HG03342 (cell line): Measurements from ENCODE around the gene TENT5C.

ENCODE experiments used
- ATAC-seq: cut with Tn5 transposase; IDR thresholded peaks from one replicate; pipeline ENCODE4 v1.9.1; 2021; ENCODE audit warnings: mild to moderate bottlenecking, moderate library complexity; ENCODE audit not compliant: unreplicated experiment

The TENT5C gene

DNA sequence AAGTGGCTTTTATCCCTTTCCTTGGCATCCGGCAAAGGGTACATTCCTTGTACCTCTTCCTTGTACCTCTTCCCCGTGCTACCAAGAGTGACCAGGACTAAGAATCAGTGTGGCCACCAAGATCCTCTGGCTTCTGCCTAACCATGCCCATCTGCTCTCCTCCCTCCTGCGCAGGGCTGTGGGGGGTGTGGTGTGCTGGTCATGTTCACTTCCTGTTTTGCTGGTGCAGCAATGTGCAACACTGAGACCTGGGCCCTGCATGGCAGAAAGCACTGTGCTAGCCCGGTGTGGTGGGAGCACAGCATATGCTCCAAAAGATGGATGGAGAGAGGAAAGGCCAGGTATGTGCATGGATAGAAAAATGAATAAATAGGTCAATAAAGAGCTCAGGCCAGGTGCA, 33.3 kb upstream of the TENT5C start:
- ATAC-seq, result no peak

- no peak for ATAC-seq
Measured at GRCh38 chr1:117573386-117574023, 32.3 kb upstream of the TENT5C start.

DNA sequence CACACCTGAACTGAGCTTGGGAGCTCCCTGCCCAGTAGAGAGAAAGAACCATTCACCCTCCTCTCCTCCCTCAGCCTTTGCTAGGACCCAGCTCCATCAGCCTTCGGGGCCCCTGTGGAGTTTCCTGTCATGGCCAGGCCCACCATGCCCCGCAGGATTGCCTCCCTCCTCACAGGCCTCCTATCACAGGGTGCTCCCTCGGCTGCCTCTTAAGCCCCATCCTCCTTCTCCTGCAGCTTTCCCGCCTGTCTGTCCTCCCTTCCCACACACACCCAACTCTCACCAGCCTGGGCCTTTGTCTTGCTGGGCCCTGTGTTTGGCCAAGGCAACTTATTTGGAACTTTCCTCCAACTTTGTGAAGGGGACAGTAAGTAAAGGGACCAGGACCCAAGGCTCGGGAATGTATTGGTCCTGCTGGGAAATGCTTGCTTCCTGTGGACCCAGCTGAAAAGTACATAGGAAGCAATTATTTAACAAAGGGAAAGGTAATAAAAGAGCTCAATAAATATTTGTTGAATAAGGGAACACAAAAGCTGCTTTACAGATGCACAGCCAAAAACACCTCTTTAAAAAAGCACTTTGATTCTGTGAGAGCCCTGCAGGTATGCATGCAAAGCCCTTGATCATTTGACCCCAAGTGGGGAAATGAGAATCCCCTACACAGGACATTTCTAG, 31.6 kb upstream of the TENT5C start:
- ATAC-seq, result no peak

- ATAC-seq, result no peak
Measured at GRCh38 chr1:117575586-117576225, 30.1 kb upstream of the TENT5C start.

DNA sequence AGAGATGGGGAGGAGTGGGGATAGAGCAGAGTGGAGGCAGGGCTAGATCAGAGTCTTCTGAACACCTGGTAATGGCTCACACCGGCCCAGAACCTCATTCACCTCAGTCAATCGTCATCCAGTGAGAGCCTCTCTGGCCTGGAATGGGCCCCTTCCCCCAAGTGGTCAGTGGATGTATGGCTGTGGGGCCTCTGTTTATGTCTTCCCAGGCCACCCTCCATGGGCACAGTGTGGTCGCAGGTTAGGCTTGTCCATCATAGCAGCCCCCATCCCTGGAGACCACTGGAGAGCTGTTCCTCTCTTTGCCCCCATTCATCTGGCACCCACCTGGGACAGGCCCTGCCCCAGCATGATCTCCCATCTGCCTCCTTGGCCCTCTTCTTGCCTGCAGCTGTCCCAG, 29.6 kb upstream of the TENT5C start:
- no peak for ATAC-seq

- ATAC-seq, result no peak
Measured at GRCh38 chr1:117577191-117577885, 28.5 kb upstream of the TENT5C start.

- ATAC-seq, result no peak
Measured at GRCh38 chr1:117578466-117578865, 27.4 kb upstream of the TENT5C start.

- ATAC-seq, result no peak
Measured at GRCh38 chr1:117579221-117579906, 26.5 kb upstream of the TENT5C start.

DNA sequence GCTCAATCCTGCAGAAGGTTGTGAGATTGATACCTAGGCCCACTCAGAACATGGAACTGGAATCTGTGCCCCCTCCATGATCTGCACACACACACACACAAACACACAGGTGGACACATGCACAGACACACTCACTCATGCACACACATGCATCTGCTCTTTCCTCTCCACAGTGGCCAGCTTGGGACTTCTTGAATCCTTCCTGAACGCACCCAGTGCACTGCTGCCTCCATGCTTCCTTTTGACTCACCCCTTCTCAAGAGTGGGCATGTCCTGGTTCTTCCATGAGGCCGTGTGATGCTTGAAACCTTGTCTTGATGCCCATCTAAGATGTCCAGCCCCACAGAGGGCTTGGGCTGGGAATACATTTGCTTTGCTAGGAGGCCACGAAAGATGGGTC, 25.4 kb upstream of the TENT5C start:
- ATAC-seq, result no peak

GRCh38 chr1:117580882-117581281, 25.0 kb upstream of the TENT5C start:
- ATAC-seq, result no peak

GRCh38 chr1:117581391-117581943, 24.4 kb upstream of the TENT5C start:
- no peak for ATAC-seq

GRCh38 chr1:117582451-117582850, 23.4 kb upstream of the TENT5C start:
- ATAC-seq, result no peak

- ATAC-seq, result no peak
Measured at GRCh38 chr1:117583247-117583646, 22.6 kb upstream of the TENT5C start.

- ATAC-seq, result no peak
Measured at GRCh38 chr1:117584181-117584580, 21.7 kb upstream of the TENT5C start.

DNA sequence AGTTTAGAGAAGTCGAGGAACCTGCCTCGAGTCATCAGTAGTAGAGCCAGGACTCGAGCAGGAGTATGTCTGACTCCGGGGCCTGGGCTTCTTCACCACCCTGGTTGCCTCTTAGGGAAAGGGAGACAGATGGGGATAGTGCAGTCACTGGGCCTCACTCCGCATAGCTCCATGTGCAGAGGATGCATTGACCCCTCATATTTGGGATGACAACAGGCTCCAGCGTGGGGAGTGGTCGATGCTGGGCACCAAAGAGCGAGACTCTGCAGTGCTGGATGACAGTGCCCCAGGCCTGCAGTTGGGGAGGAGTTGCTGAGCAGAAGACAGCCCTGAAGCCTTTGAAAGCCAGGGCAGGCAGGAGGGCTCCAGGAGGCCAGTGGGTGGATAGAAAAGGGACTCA, 20.8 kb upstream of the TENT5C start:
- ATAC-seq, result no peak

DNA sequence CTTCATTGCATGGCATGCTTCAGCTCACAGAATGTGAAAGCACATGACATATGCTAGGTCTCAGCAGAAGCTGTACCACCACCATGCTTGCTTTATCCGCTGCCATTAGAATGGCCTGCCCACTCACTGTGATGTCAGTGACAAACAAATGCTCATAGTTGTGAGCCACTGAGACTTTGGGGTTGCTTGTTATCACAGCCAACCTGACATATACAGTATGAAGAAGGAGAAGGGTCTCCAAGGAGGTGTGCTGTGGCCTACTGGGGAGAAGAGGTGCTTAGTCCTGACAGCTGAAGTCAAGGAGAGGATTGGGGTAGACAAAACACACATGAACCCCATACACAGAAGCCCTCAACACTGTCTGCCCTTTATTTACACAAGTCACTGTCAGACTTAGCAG, 19.5 kb upstream of the TENT5C start:
- ATAC-seq, result no peak

GRCh38 chr1:117586747-117587498, 18.9 kb upstream of the TENT5C start:
- ATAC-seq, result no peak

GRCh38 chr1:117587499-117588356, 18.1 kb upstream of the TENT5C start:
- no peak for ATAC-seq

- no peak for ATAC-seq
Measured at GRCh38 chr1:117589544-117589943, 16.3 kb upstream of the TENT5C start.
